ENCODE results near the gene LPP. TPM values are rescaled to one million over a fixed set of nuclear protein-coding genes. Genes with fewer than 3 reads are reported as not detected.

LPP gene
- total RNA-seq, 1 experiment from 2014 or later = 264 TPM

DNA sequence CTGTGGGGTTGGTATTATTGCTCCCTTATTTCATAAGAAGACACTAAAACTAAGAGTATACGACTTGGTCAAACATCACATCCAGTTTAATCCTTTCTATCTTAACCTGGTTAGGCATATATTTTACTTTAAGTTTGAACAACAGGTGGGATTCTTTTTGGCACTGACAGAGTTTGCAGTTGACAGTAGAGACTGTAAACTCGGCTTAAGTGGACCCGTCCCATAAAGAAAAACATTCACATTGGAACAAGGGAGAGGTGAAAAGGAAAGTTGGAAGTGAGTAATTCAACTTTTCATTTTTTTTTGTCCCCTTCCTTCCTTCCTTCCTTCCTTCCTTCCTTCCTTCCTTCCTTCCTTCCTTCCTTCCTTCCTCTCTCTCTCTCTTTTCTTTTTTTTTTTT, 355.4 kb downstream of the LPP start:
- peaks cover 17% of the 10 kb centered on the region for H3K4me1 Mint-ChIP-seq (ENCODE audit: low read depth, unreplicated experiment)
- intact Hi-C loops (cut with micrococcal nuclease; ENCODE audit: unreplicated experiment) = no loop called here
- TF ChIP-seq, protein P1, sequence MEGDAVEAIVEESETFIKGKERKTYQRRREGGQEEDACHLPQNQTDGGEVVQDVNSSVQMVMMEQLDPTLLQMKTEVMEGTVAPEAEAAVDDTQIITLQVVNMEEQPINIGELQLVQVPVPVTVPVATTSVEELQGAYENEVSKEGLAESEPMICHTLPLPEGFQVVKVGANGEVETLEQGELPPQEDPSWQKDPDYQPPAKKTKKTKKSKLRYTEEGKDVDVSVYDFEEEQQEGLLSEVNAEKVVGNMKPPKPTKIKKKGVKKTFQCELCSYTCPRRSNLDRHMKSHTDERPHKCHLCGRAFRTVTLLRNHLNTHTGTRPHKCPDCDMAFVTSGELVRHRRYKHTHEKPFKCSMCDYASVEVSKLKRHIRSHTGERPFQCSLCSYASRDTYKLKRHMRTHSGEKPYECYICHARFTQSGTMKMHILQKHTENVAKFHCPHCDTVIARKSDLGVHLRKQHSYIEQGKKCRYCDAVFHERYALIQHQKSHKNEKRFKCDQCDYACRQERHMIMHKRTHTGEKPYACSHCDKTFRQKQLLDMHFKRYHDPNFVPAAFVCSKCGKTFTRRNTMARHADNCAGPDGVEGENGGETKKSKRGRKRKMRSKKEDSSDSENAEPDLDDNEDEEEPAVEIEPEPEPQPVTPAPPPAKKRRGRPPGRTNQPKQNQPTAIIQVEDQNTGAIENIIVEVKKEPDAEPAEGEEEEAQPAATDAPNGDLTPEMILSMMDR (IDR thresholded peaks at IDR 0.05; ENCODE audit: unreplicated experiment) = no peak
- H3K9me3 Mint-ChIP-seq (ENCODE audit: low read depth, unreplicated experiment) = no peaks in the 10 kb centered on the region
- DNase-seq = no peak
- CTCF ChIA-PET = no interaction called here
- no peaks in the 10 kb centered on the region for H3K27me3 Mint-ChIP-seq (ENCODE audit: unreplicated experiment)
- no peak overlapping the region for H3K27ac Mint-ChIP-seq (ENCODE audit: unreplicated experiment)
- no peaks in the 10 kb centered on the region for H3K36me3 Mint-ChIP-seq (ENCODE audit: insufficient read depth, unreplicated experiment)
- no TSS peak for BruUV-seq (replicated peaks)
- H3K4me3 Mint-ChIP-seq (ENCODE audit: low read depth, unreplicated experiment) = no peak overlapping the region

DNA sequence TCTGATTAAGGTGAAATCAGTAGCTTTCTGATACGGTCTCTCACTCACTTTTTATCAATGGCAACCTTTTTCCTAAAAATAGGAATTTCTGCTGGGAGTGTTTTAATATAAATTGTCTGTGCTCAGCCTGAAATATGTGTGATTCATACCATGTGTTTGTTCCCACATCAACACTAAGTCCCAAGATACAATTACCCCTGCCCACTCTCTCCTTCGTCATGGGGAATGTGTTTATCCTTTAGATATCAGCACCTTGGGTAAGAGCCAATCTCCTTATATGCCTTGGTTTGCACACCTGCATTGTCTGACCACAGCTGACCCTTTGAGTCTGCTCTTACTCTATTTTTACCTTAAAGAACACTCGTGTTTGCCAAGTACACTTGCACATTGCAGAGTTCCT, 356.4 kb downstream of the LPP start:
- Mint-ChIP-seq H3K4me3 (ENCODE audit: low read depth, unreplicated experiment) (no peak overlapping the region), H3K27ac (ENCODE audit: unreplicated experiment) (peak overlapping the region; percentile 27), H3K4me1 (ENCODE audit: low read depth, unreplicated experiment) (peaks cover 17% of the 10 kb centered on the region), H3K27me3 (ENCODE audit: unreplicated experiment) (no peaks in the 10 kb centered on the region), H3K36me3 (ENCODE audit: insufficient read depth, unreplicated experiment) (no peaks in the 10 kb centered on the region), H3K9me3 (ENCODE audit: low read depth, unreplicated experiment) (no peaks in the 10 kb centered on the region)
- no TSS peak for BruUV-seq (replicated peaks)
- TF ChIP-seq, protein P1 (IDR thresholded peaks at IDR 0.05; ENCODE audit: unreplicated experiment) = no peak
- intact Hi-C loops (cut with micrococcal nuclease; ENCODE audit: unreplicated experiment) = no loop called here
- CTCF ChIA-PET = interaction anchor here (0.7 to 0.9 kb wide), 2 partner anchors 36 to 1270 kb away, joined by 5 to 7 read pairs; no protein-coding TSS in a partner anchor
- peak; percentile 22 for DNase-seq

DNA sequence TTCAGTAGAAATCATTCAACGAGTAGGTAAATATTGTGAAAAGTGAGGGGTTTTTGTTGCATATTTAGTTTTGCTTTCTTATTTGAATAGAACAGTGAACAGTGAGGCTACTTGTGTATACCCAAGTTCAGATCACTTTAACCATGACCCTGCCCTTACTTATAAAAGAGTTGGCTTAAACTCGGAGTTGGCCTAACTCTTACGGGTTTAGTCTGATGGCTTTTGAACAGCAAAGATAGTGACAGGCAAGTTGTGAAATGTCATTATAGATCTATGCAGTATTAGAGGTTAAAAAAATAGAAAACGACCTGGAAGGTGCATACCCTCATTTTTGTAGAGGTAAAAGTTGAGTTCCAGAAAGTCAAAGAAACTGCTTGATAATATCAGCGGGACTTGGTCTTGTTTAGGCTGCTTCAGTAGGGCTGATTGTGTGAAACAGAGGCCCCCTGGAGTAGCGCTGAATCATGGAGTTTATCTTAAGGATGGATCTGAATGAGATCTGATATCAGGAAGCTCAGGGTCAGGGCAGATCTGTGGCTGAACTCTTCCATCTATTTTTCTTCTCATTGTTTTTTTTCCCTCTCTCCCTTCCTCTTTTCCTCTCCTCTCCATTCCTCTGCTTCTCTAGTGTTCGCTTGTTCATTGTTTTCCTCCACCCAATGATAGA, 359.8 kb downstream of the LPP start:
- intact Hi-C loops (cut with micrococcal nuclease; ENCODE audit: unreplicated experiment) = no loop called here
- H3K27ac Mint-ChIP-seq (ENCODE audit: unreplicated experiment) = no peak overlapping the region
- peaks cover 17% of the 10 kb centered on the region for H3K4me1 Mint-ChIP-seq (ENCODE audit: low read depth, unreplicated experiment)
- CTCF ChIA-PET = interaction anchor here (1.2 kb wide), 1 partner anchor 81 kb away, joined by 4 read pairs; no protein-coding TSS in a partner anchor
- TF ChIP-seq, protein P1 (IDR thresholded peaks at IDR 0.05; ENCODE audit: unreplicated experiment) = no peak
- BruUV-seq (replicated peaks) = no TSS peak
- no peak for DNase-seq
- no peaks in the 10 kb centered on the region for H3K27me3 Mint-ChIP-seq (ENCODE audit: unreplicated experiment)
- H3K9me3 Mint-ChIP-seq (ENCODE audit: low read depth, unreplicated experiment) = peaks cover 3% of the 10 kb centered on the region
- H3K4me3 Mint-ChIP-seq (ENCODE audit: low read depth, unreplicated experiment) = no peak overlapping the region
- no peaks in the 10 kb centered on the region for H3K36me3 Mint-ChIP-seq (ENCODE audit: insufficient read depth, unreplicated experiment)

DNA sequence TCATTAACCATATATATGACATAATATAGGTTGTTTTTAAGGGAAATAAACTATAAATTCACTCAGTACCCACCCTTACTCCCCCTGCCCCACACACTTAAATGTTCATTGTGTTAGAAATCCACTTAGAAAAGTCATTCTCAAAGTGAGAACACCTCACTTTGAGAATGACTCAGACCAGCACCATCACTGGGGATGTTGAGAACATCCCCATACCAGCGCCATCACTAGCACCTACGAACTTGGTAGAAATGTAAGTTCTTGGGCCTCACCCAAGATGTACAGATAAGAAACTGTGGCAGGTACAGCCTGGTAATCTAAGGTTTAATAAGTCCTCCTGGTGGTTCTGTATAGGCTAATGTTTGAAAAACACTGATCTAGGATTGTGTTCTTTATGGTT, 362.6 kb downstream of the LPP start:
- no peaks in the 10 kb centered on the region for H3K36me3 Mint-ChIP-seq (ENCODE audit: insufficient read depth, unreplicated experiment)
- H3K9me3 Mint-ChIP-seq (ENCODE audit: low read depth, unreplicated experiment) = peaks cover 3% of the 10 kb centered on the region
- H3K27me3 Mint-ChIP-seq (ENCODE audit: unreplicated experiment) = no peaks in the 10 kb centered on the region
- BruUV-seq (replicated peaks) = no TSS peak
- H3K27ac Mint-ChIP-seq (ENCODE audit: unreplicated experiment) = no peak overlapping the region
- no peak overlapping the region for H3K4me3 Mint-ChIP-seq (ENCODE audit: low read depth, unreplicated experiment)
- intact Hi-C loops (cut with micrococcal nuclease; ENCODE audit: unreplicated experiment) = no loop called here
- TF ChIP-seq, protein P1 (IDR thresholded peaks at IDR 0.05; ENCODE audit: unreplicated experiment) = no peak
- CTCF ChIA-PET = interaction anchor here (1.0 kb wide), 1 partner anchor 10 kb away, joined by 3 read pairs; no protein-coding TSS in a partner anchor
- H3K4me1 Mint-ChIP-seq (ENCODE audit: low read depth, unreplicated experiment) = peaks cover 8% of the 10 kb centered on the region
- no peak for DNase-seq
